Measurements from ENCODE around the gene PHC3.

The PHC3 gene

DNA sequence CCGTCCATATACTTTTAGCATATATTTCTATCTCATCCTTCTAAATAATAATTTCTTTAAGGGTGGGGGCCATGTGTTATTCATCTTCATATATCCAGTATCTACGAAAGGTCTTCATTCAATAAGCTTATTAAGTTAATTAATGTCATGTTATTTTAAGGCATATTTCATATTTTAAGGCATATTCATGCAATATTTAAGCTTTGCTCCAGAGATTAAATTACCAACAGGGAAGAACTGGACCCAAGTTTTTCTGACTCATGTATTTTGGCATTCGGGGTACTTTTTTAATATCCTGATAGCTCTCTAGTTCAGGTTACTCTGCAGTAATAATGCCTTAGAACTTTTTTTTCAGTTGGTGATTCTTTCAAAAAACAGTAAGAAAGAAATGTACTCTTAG, 27.4 kb downstream of the PHC3 start:
- WGBS (ENCODE audit: insufficient coverage) = no CpG with 5 or more reads among the region's 3 CpGs
- Histone ChIP-seq H3K36me3 (ENCODE audit: control insufficient read depth in 4 of 4, insufficient read depth in 4 of 4, low read length in 3 of 4) (peaks cover 7 to 21% (median 9%) of the 10 kb centered on the region in 4 experiments), H3K27ac (ENCODE audit: insufficient read depth in 1 of 2, low read depth in 1 of 2, low read length in 2 of 2, poor library complexity in 1 of 2, severe bottlenecking in 2 of 2) (peak overlapping the region; percentile 26 to 80), H3K27me3 (replicated peaks in 2 of 5; ENCODE audit: control insufficient read depth in 4 of 5, insufficient read depth in 5 of 5, low read length in 4 of 5) (no peaks in the 10 kb centered on the region), H3K4me1 (ENCODE audit: control extremely low read depth in 1 of 4, control insufficient read depth in 4 of 4, insufficient read depth in 4 of 4, low read length in 3 of 4) (peaks cover 10 to 21% (median 17%) of the 10 kb centered on the region in 4 experiments), H3K4me3 (ENCODE audit: control insufficient read depth in 1 of 7, extremely low read depth in 1 of 7, insufficient read depth in 4 of 7, low read depth in 2 of 7, low read length in 6 of 7) (peak overlapping the region in 1 of 7 experiments; percentile 13), H3K9me3 (ENCODE audit: control extremely low read depth in 1 of 5, control insufficient read depth in 4 of 5, insufficient read depth in 2 of 5, low read depth in 1 of 5, low read length in 4 of 5) (no peaks in the 10 kb centered on the region)
- DNase-seq = no peak
- POLR2A ChIA-PET = no interaction called here
- CTCF ChIA-PET = interaction anchor here (0.8 to 1.6 kb wide), 3 partner anchors 11 to 26 kb away, joined by 3 to 6 read pairs (median 3); no protein-coding TSS in a partner anchor

DNA sequence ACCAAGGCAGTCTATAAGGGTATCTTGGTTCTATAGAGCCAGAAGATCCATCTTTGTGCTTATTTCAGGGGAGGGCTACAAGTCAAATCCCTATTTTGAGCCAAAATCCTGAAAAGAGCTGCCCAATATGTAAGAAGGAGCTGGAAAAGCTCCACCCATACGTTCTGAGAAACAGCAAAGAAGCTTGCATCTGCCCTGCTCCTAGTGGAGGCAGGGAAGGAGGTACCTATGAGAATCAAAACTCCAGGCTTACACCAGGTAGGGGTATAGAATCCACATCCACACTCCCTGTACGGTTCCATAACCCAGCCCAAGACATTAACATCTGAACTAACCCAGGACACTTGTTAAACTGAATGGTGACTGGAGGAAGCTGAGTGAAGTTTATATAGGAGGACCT, 30.0 kb downstream of the PHC3 start:
- no peak for DNase-seq
- H3K4me1 ChIP-seq (ENCODE audit: control extremely low read depth in 1 of 4, control insufficient read depth in 4 of 4, insufficient read depth in 4 of 4, low read length in 3 of 4) = peaks cover 10 to 21% (median 17%) of the 10 kb centered on the region in 4 experiments
- H3K27me3 ChIP-seq (replicated peaks in 2 of 5; ENCODE audit: control insufficient read depth in 4 of 5, insufficient read depth in 5 of 5, low read length in 4 of 5) = no peaks in the 10 kb centered on the region
- no peaks in the 10 kb centered on the region for H3K9me3 ChIP-seq (ENCODE audit: control extremely low read depth in 1 of 5, control insufficient read depth in 4 of 5, insufficient read depth in 2 of 5, low read depth in 1 of 5, low read length in 4 of 5)
- peaks cover 7 to 23% (median 11%) of the 10 kb centered on the region in 4 experiments for H3K36me3 ChIP-seq (ENCODE audit: control insufficient read depth in 4 of 4, insufficient read depth in 4 of 4, low read length in 3 of 4)
- ChIA-PET CTCF (interaction anchor here (1.4 to 1.5 kb wide), 2 partner anchors 10 to 18 kb away, joined by 4 to 5 read pairs; no protein-coding TSS in a partner anchor), POLR2A (no interaction called here)
- H3K27ac ChIP-seq (ENCODE audit: insufficient read depth in 1 of 2, low read depth in 1 of 2, low read length in 2 of 2, poor library complexity in 1 of 2, severe bottlenecking in 2 of 2) = no peak overlapping the region
- H3K4me3 ChIP-seq (ENCODE audit: control insufficient read depth in 1 of 7, extremely low read depth in 1 of 7, insufficient read depth in 4 of 7, low read depth in 2 of 7, low read length in 6 of 7) = no peak overlapping the region
- WGBS (ENCODE audit: insufficient coverage) = 91% methylated on average over 1 of the region's 2 CpGs

DNA sequence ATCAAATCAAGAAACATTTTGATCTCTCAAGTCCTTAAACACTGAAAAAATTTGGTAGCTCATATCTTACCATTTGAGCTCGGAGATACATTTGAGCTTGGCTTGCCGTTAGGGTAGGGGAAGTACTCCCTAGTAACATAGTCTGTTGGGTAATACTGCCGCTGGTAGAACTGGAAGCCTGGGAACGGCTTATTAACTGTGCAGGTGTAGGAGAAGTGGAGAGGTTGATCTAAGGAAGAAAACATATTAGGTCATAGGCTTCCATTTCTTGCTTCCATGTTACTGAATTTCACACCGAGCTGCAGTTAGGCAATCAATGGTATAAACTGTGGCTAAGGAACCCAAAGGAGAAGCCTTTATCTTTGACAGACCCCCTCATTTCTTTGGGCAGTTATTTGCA, 32.5 kb downstream of the PHC3 start:
- Histone ChIP-seq H3K4me1 (ENCODE audit: control extremely low read depth in 1 of 4, control insufficient read depth in 4 of 4, insufficient read depth in 4 of 4, low read length in 3 of 4) (peaks cover under 1 to 5% (median 3%) of the 10 kb centered on the region in 4 experiments), H3K27me3 (replicated peaks in 2 of 5; ENCODE audit: control insufficient read depth in 4 of 5, insufficient read depth in 5 of 5, low read length in 4 of 5) (no peaks in the 10 kb centered on the region), H3K27ac (ENCODE audit: insufficient read depth in 1 of 2, low read depth in 1 of 2, low read length in 2 of 2, poor library complexity in 1 of 2, severe bottlenecking in 2 of 2) (no peak overlapping the region), H3K4me3 (ENCODE audit: control insufficient read depth in 1 of 7, extremely low read depth in 1 of 7, insufficient read depth in 4 of 7, low read depth in 2 of 7, low read length in 6 of 7) (no peak overlapping the region), H3K9me3 (ENCODE audit: control extremely low read depth in 1 of 5, control insufficient read depth in 4 of 5, insufficient read depth in 2 of 5, low read depth in 1 of 5, low read length in 4 of 5) (no peaks in the 10 kb centered on the region), H3K36me3 (ENCODE audit: control insufficient read depth in 4 of 4, insufficient read depth in 4 of 4, low read length in 3 of 4) (peaks cover 13 to 37% (median 18%) of the 10 kb centered on the region in 4 experiments)
- WGBS (ENCODE audit: insufficient coverage) = 93% methylated on average over 5 of the region's 5 CpGs
- DNase-seq = no peak
- ChIA-PET CTCF (interaction anchor here (0.7 to 0.8 kb wide), 2 partner anchors 20 to 31 kb away, joined by 3 to 4 read pairs; no protein-coding TSS in a partner anchor), POLR2A (no interaction called here)

DNA sequence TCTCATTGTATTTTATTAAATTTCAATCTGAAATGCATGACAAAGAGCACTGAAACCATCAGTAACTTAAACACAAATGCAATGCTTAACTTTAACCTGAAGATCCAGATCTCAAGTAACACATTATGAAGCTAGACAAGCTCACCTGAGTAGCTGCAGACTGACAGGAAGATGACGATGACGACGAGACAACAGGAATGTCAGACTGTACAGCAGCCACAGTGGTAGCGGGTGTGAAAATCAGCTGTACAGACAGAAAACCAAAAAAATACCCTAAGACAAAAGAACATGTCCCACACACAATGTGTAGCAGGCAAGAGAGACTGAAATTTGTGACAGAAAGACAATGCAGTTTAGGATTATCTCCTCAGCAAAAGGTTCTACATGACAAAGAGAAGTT, 36.3 kb downstream of the PHC3 start:
- no CpG with 5 or more reads among the region's 4 CpGs for WGBS (ENCODE audit: insufficient coverage)
- no peak for DNase-seq
- H3K4me3 ChIP-seq (ENCODE audit: control insufficient read depth in 1 of 7, extremely low read depth in 1 of 7, insufficient read depth in 4 of 7, low read depth in 2 of 7, low read length in 6 of 7) = no peak overlapping the region
- POLR2A ChIA-PET = no interaction called here
- peaks cover 11 to 30% (median 23%) of the 10 kb centered on the region in 4 experiments for H3K36me3 ChIP-seq (ENCODE audit: control insufficient read depth in 4 of 4, insufficient read depth in 4 of 4, low read length in 3 of 4)
- no peak overlapping the region for H3K27ac ChIP-seq (ENCODE audit: insufficient read depth in 1 of 2, low read depth in 1 of 2, low read length in 2 of 2, poor library complexity in 1 of 2, severe bottlenecking in 2 of 2)
- CTCF ChIA-PET = interaction anchor here (1.0 kb wide), 1 partner anchor 16 kb away, joined by 3 read pairs; no protein-coding TSS in a partner anchor
- H3K27me3 ChIP-seq (replicated peaks in 2 of 5; ENCODE audit: control insufficient read depth in 4 of 5, insufficient read depth in 5 of 5, low read length in 4 of 5) = no peaks in the 10 kb centered on the region
- no peaks in the 10 kb centered on the region for H3K4me1 ChIP-seq (ENCODE audit: control extremely low read depth in 1 of 4, control insufficient read depth in 4 of 4, insufficient read depth in 4 of 4, low read length in 3 of 4)
- no peaks in the 10 kb centered on the region for H3K9me3 ChIP-seq (ENCODE audit: control extremely low read depth in 1 of 5, control insufficient read depth in 4 of 5, insufficient read depth in 2 of 5, low read depth in 1 of 5, low read length in 4 of 5)

DNA sequence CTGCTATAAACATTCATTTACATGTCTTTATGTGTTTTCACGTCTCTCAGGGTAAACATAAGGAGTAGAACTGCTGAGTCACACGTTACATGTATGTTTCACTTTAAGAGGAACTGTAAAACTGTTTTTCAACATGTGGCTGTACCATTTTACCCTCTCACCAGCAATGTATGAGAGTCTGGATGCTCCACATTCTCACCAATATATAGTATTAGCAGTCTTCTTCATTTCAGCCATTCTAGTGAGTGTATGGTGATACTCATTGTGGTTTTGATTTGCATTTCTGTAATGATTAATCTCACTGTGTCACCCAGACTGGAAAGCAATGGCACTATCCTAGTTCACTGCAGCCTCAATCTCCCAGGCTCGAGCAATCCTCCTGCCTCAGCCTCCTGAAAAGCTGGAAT, 37.1 kb downstream of the PHC3 start:
- peaks cover 11 to 28% (median 20%) of the 10 kb centered on the region in 4 experiments for H3K36me3 ChIP-seq (ENCODE audit: control insufficient read depth in 4 of 4, insufficient read depth in 4 of 4, low read length in 3 of 4)
- H3K4me1 ChIP-seq (ENCODE audit: control extremely low read depth in 1 of 4, control insufficient read depth in 4 of 4, insufficient read depth in 4 of 4, low read length in 3 of 4) = no peaks in the 10 kb centered on the region
- no peak overlapping the region for H3K4me3 ChIP-seq (ENCODE audit: control insufficient read depth in 1 of 7, extremely low read depth in 1 of 7, insufficient read depth in 4 of 7, low read depth in 2 of 7, low read length in 6 of 7)
- no peak overlapping the region for H3K27ac ChIP-seq (ENCODE audit: insufficient read depth in 1 of 2, low read depth in 1 of 2, low read length in 2 of 2, poor library complexity in 1 of 2, severe bottlenecking in 2 of 2)
- no peaks in the 10 kb centered on the region for H3K27me3 ChIP-seq (replicated peaks in 2 of 5; ENCODE audit: control insufficient read depth in 4 of 5, insufficient read depth in 5 of 5, low read length in 4 of 5)
- no peaks in the 10 kb centered on the region for H3K9me3 ChIP-seq (ENCODE audit: control extremely low read depth in 1 of 5, control insufficient read depth in 4 of 5, insufficient read depth in 2 of 5, low read depth in 1 of 5, low read length in 4 of 5)
- ChIA-PET CTCF (no interaction called here), POLR2A (interaction anchor here (0.6 kb wide), 1 partner anchor 30 kb away, joined by 3 read pairs; no protein-coding TSS in a partner anchor)
- 100% methylated on average over 2 of the region's 3 CpGs for WGBS (ENCODE audit: insufficient coverage)
- DNase-seq = peak in 2 of 3 donors; percentile 24 to 41

DNA sequence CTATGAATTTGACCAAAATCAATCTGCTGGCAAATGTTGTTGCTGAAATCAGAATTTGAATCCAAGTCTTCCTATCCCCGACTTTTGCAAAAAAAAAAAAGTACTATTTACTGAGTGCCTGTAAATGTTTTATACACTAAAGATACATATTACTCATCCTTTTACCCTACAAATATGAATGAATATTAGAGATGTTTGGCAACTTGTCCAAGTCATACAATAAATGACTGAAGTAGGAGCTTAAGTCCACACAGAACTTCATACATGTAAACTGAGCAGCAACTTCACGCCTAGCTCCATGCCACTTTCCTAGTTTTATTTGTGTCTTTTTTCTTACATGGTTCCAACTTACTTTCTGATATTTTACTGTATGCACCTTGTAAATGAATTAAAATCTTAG, 39.2 kb downstream of the PHC3 start:
- Histone ChIP-seq H3K27me3 (replicated peaks in 2 of 5; ENCODE audit: control insufficient read depth in 4 of 5, insufficient read depth in 5 of 5, low read length in 4 of 5) (no peaks in the 10 kb centered on the region), H3K27ac (ENCODE audit: insufficient read depth in 1 of 2, low read depth in 1 of 2, low read length in 2 of 2, poor library complexity in 1 of 2, severe bottlenecking in 2 of 2) (no peak overlapping the region), H3K9me3 (ENCODE audit: control extremely low read depth in 1 of 5, control insufficient read depth in 4 of 5, insufficient read depth in 2 of 5, low read depth in 1 of 5, low read length in 4 of 5) (no peaks in the 10 kb centered on the region), H3K4me3 (ENCODE audit: control insufficient read depth in 1 of 7, extremely low read depth in 1 of 7, insufficient read depth in 4 of 7, low read depth in 2 of 7, low read length in 6 of 7) (no peak overlapping the region), H3K4me1 (ENCODE audit: control extremely low read depth in 1 of 4, control insufficient read depth in 4 of 4, insufficient read depth in 4 of 4, low read length in 3 of 4) (no peaks in the 10 kb centered on the region), H3K36me3 (ENCODE audit: control insufficient read depth in 4 of 4, insufficient read depth in 4 of 4, low read length in 3 of 4) (peaks cover 10 to 17% (median 14%) of the 10 kb centered on the region in 4 experiments)
- no CpG with 5 or more reads among the region's 2 CpGs for WGBS (ENCODE audit: insufficient coverage)
- CTCF ChIA-PET = interaction anchor here (1.7 to 2.1 kb wide), 2 partner anchors 9 to 11 kb away, joined by 5 to 6 read pairs; no protein-coding TSS in a partner anchor
- POLR2A ChIA-PET = no interaction called here
- DNase-seq = no peak

DNA sequence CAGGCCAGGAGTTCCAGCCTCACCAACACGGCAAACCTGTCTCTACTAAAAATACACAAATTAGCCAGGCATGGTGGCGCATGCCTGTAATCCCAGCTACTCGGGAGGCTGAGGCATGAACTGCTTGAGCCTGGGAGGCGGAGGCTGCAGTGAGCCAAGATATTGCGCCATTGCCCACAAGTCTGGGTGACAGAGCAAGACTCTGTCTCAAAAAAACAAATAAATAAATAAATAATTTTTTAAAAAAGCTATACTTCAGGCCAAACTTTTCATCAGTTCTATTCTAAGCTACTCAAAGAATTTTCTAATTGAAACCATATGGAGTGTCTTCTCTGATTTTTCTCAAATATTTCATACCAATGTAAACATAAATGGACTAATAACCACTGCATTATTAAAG, 43.5 kb downstream of the PHC3 start:
- Histone ChIP-seq H3K27me3 (replicated peaks in 2 of 5; ENCODE audit: control insufficient read depth in 4 of 5, insufficient read depth in 5 of 5, low read length in 4 of 5) (no peaks in the 10 kb centered on the region), H3K36me3 (ENCODE audit: control insufficient read depth in 4 of 4, insufficient read depth in 4 of 4, low read length in 3 of 4) (peaks cover 13 to 35% (median 25%) of the 10 kb centered on the region in 4 experiments), H3K4me3 (ENCODE audit: control insufficient read depth in 1 of 7, extremely low read depth in 1 of 7, insufficient read depth in 4 of 7, low read depth in 2 of 7, low read length in 6 of 7) (no peak overlapping the region), H3K27ac (ENCODE audit: insufficient read depth in 1 of 2, low read depth in 1 of 2, low read length in 2 of 2, poor library complexity in 1 of 2, severe bottlenecking in 2 of 2) (no peak overlapping the region), H3K9me3 (ENCODE audit: control extremely low read depth in 1 of 5, control insufficient read depth in 4 of 5, insufficient read depth in 2 of 5, low read depth in 1 of 5, low read length in 4 of 5) (peaks cover 0 to 5% (median 0%) of the 10 kb centered on the region in 5 experiments), H3K4me1 (ENCODE audit: control extremely low read depth in 1 of 4, control insufficient read depth in 4 of 4, insufficient read depth in 4 of 4, low read length in 3 of 4) (no peaks in the 10 kb centered on the region)
- 93% methylated on average over 2 of the region's 5 CpGs for WGBS (ENCODE audit: insufficient coverage)
- ChIA-PET CTCF (no interaction called here), POLR2A (no interaction called here)
- DNase-seq = no peak
